ENCODE measurements around the gene UGCG.
A peak's percentile ranks its signal among the peaks of the same experiment; 100 is the strongest.
"Not testable (repeated sequence)": the region's sequence is repeated elsewhere in the genome, so short reads cannot be mapped to it uniquely, and the experiment has no call there.

UGCG gene

DNA sequence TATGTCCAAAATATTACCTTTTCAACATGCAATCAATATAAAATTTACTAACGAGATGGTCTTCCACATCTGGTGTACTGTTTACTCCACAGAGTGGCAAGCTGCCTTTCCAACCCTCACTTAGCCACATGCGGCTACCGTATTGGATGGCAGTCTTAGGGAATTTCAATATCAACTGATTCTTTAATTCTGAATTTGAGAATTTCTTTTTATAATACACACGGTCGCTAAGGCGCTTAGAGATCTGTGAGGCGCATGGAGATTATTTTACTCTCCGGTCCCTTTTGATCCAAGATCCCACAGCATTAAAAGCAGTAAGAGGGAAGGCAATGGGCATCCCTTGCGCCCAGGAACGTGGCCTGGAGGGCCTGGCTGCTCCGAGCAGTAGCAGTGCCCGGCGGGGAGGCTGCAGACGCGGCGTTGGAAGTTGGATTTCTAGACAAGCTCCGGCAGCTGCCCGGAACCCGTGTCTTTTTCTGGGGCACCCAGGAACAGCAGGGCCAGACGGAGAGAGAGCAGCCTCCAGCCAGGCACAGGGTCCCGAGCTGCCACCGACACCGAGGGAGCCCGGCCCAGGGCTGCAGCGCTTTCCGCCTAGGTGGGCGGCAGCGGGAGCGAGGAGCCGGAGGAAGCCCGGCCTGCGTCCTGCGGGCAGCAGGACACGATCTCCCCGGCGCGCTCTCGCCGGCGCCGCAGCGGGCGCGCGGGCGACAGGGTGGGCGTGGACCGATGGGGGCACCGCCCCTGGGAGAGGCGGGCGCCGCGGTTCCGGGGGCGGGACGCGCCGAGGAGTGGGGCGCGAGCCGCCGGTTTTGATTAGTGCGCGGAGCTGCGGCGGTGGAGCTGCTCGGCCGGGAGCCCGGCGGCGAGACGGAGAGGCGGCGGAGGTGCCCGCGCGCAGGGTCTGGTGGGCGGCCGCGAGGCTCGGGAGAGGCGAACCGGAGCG is at the start of gene UGCG:
UGCG (plus strand) TSS at position 819 of the 946 bp plus-strand sequence. CDS start 402 bp downstream, outside the sequence.
- DNase-seq, result peak; percentile 71 to 92 (median 83)

DNA sequence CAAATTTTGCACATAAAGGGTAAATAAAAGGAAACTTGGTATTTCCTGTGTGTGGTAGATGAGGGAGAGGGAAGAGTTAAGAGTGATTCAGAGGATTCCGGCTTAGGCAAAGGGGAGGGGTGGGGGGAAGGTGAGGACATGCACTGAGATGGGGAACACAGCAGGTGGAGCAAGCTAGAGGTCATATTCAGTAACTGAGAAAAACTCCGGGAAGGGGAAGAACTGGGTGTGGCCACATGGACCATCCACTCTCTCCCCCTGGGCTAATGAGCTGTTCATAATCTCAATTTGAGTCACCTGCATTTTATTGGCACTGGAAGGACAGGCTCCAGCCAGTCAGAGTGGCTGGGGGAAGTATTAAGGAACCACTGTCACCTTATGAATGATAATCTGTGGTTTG is 45.1 kb upstream of the UGCG start:
- DNase-seq, result no peak

DNA sequence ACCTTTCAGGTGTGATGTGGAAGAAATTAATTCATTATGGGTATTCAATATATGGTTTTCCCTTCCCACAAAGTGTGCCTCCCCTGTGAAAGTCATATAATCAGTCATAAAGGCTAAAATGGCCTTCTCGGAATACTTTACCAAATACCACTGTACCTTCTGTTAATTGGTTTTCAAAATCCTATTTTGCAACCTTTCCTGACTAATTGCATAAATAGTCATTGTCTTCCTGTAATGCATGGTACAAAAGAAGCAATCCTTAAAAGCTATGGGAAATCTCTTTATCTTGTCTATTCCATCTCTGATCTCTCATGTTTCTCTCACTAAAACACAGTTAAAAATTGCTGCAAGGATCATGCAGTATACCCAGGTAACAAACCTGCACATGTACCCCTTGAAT is 44.3 kb upstream of the UGCG start:
- no peak for DNase-seq

DNA sequence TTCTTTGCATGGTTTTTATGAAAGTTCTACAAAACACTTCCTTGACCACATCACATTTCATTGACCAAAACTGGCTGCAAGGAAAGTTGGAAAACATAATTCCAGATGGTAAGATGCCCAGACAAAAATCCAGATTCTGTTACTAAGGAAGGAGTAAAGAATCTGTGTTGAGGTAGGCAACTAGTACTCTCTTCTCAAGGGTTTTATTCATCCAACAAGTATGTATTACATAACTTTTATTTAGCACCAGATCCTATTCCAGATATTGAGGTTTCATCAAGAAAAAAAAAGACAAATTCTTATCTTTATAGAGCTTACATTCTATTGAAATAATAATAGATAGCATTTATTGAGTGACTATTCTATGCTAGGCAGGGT is 43.2 kb upstream of the UGCG start:
- no peak for DNase-seq

DNA sequence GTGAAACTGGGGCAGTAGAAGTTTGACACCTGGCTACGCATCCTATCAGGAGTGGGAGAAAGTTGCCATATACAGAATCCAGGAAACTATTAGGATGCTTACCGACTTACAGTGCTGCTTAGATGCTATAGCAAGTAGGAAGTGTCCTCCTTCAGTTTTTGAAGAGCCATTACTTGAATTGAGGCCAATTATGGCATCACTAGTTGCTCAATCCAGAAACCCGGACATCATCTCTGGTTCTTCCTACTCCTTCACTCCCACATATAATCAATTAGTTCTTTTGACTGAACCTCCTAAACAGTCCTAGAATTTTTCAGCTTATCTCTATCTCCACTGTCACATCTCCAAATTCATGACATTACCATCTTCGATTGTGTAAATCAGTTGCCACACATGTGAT is 41.8 kb upstream of the UGCG start:
- no peak for DNase-seq

DNA sequence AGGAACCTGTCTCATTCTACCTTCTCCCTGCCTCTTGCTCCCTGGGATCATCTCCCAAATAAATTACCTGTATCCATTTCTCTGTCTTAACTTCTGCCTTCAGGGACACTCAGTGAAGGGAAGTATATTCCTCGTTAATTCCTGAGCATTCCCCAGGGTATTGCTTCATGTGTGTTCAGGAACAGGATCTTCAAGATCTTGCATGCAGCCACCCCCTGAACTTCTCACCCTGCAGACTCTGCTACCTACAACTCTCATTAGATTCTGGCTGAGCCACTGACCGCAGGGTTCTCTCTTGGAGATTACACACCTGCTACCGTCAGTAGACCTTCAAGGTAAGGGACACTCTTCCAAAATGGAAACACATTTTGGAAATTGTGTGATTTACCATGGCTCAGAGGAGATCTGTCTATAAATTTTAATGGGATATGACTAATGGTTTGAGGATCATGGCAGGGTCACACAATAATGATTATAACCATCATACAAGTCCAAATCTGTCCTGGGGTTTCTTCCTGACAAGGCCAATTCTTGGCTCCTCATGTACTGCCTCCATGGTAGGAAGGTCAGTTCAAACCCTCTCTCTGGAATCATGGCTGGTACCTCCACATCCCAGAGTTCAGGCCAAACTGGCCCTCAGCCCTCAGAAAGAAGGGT is 38.9 kb upstream of the UGCG start:
- DNase-seq, result no peak

DNA sequence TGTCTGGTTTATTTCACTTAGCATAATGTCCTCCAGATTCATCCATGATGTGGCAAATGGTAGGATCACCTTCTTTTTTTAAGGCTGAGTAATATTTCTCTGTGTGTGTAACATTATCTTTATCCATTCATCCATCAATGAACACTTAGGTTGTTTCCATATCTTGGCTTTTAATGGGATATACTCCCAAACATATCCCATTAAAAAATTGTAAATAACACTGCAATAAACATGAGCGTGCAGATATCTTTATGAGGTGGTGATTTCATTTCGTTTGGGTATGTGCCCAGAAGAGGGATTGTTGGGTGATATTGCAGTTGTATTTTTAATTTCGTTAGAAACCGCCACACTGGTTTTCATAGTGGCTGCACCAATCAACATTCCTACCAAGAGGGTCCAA is 36.2 kb upstream of the UGCG start:
- DNase-seq, result no peak

DNA sequence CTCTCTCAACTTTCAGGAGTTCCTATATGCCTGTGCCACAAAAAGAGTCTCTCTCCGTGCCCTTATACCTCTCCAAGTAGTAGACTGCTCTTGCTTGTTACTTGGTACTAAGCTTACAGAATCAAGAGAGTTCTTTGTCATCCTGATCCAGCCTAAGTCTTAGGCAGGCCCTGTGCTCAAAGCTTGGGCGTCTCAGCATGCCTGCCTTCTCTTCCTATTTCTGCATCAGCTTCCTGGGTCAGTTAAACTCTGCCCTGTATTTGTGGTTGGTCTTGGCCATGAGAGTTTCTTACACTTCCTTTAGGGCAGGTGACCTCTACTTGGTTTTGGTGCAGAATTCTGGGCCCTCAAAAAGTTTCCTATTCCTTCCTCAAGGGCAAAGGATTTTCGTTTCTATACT is 33.0 kb upstream of the UGCG start:
- DNase-seq, result no peak

DNA sequence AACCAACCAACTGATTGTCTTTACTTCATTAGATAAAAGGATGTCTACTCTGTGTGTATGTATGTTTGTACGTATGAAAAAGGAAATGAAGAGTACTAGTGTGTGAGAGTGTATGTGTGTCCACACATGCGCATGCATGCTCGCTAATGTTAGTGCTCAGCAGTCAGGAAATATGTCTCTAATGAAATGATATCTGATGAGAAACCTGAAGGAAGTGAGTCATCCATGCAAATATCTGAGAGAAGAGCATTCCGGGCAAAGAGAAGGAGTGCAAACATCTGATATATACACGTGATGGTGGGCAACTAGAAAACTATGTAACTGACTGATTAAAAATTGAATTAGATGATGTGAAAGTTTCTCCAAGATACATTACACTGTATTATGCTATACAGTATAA is 29.6 kb upstream of the UGCG start:
- no peak for DNase-seq

DNA sequence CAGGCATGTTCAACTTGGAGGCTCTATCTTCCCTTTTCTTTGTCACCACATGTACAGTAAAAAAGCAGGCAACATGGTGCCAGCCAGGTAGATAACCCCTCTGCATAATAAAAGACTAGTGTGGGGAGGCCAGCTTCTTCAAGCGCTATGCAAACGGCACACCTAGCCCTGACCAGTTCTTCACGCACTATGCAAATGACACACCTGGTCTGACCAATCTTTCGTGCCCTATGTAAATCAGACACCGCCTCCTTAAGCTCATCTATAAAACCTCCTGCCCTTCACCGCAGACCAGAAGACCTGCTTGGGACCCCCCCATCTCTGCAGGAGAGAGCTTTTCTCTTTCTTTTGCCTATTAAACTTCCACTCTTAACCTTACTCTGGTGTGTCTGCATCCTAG is 28.1 kb upstream of the UGCG start:
- DNase-seq, result no peak

DNA sequence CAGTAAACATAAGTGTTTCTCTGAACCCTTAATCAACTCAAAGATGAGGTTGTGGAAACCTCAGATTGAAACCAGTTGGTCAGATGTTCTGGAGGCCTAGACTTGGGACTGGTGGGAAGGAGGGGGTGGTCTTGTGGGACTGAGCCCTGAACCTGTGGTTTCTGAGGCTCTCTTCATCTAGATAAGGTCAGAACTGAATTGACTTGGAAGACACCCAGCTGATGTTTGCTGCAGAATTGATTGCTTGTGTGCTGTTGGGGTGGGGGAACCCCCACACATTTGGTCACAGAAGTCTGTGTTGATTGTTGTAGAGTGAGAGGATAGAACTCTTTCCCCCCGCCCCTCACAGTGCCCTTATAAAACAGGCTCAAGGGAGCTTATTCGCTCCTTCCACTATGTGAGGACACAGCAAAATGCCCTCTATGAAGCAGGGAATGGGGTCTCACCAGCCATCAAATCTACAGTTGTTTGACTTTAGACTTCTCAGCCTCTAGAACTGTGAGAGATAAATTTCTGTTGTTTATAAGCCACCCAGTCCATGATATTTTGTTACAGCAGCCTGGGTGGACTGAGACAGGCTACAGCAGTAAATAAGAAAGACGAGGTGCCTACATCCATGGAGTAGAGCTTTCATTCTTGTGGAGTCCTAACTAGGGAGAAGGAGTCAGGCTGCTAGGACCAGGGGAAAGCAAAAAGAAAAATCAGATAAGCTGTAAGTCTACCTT is 25.7 kb upstream of the UGCG start:
- DNase-seq, result no peak

DNA sequence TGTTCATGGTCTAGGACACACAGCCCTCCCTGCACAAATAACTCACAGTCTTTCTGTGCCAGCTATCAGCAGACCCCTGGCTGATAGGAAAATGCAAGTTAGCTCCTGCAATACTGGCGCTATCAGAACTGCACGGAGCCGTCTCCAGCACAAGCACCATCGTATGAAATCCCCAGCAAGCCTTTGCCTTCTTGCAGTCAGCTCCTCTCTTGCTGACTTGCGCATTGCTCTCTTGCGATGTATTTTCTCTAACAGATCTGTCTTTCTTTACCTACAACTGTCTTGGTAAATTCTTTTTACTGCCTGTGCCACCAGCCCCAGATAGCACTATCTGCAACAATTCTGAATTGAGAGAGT is 25.1 kb upstream of the UGCG start:
- no peak for DNase-seq

DNA sequence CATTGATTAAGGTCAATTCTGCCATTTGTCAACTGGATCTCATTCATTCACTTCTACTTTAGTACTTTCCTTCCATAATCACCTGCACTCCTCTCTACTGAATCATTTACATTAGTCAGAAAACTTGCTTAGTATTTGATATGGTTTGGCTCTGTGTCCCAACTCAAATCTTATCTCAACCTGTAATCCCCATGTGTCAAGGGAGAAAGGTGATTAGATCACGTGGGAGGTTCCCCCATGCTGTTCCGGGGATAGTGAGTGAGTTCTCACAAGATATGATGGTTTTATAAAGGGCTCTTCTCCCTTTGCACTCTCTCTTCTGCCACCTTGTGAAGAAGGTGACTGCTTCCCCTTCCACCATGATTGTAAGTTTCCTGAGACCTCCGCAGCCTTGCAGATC is 23.7 kb upstream of the UGCG start:
- no peak for DNase-seq

DNA sequence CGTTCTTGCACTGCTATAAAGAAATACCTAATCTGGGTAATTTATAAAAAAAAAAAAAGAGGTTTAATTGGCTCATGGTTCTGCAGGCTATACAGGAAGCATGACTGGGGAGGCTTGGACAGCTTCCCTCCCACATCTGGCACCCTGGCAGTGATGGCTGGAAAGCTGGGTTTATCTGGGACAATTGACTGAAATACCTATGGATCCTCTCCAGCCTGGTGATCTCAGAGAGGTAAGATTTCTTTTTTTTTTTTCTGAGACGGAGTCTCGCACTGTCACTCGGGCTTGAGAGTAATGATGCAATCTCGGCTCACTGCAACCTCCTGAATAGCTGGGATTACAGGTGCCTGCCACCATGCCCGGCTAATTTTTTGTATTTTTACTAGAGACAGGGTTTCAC is 22.7 kb upstream of the UGCG start:
- no peak for DNase-seq

DNA sequence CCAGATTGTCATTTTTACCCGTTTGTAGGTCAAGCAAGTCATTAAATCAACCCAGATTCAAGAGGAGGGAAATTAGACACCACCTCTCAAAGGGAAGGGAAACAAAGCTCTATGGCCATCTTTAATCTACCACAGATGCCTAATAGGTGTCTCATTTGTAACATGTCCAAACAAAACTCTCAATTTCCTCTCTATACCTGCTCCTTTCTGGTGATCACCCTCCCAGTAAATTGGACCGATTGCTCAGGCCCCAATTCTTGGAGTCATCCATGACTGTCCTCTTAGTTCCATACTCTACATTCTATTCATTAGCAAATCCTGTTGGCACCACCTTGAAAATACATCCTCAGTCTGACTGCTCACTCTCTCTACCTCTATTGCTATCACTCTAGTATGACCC is 22.1 kb upstream of the UGCG start:
- no peak for DNase-seq

DNA sequence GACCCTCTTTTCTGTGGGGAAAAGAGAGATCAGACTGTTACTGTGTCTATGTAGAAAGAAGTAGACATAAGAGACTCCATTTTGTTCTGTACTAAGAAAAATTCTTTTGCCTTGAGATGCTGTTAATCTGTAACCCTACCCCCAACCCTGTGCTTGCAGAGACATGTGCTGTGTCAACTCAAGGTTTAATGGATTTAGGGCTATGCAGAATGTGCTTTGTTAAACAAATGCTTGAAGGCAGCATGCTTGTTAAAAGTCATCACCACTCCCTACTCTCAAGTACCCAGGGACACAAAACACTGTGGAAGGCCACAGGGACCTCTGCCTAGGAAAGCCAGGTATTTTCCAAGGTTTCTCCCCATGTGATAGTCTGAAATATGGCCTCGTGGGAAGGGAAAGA is 21.3 kb upstream of the UGCG start:
- not testable (repeated sequence) for DNase-seq

DNA sequence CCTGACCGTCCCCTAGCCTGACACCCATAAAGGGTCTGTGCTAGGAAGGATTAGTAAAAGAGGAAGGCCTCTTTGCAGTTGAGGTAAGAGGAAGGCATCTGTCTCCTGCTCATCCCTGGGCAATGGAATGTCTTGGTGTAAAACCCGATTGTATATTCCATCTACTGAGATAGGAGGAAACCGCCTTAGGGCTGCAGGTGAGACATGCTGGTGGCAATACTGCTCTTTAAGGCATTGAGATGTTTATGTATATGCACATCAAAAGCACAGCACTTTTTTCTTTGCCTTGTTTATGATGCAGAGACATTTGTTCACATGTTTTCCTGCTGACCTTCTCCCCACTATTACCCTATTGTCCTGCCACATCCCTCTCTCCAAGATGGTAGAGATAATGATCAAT is 20.9 kb upstream of the UGCG start:
- not testable (repeated sequence) for DNase-seq

DNA sequence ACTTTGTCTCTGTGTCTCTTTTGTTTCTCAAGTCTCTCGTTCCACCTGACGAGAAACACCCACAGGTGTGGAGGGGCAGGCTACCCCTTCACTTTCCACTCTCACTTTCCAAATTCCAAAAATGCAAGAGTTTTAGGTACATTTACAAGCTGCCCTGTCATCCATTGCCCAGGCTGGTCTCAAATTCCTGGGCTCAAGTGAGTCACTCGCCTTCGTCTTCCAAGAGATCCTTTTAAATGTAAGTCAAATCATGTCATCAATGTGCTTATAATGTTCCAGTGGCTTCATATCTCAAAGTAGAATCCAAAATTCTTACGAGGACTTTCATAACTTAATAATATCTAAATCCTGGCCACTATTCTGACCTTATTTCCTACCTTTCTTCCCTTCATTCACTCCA is 20.4 kb upstream of the UGCG start:
- no peak for DNase-seq

DNA sequence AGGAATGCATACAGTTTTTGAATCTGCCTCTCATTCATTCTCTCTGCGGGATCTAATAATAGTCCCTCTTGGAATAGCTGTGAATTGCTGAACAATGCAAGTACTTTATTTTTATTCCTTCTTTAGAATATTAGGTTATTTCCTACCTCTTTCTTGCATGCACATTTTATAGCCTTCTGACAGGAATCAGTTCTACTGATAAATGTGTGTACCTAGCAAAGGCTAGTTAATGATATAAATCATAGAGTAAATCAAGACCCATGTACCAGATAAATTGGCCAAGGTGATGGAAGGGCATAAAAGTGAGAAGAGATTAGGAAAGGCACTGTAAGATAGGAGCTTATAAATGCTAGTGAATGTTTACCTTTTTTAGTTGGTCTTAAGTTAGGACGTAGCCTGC is 19.2 kb upstream of the UGCG start:
- no peak for DNase-seq

DNA sequence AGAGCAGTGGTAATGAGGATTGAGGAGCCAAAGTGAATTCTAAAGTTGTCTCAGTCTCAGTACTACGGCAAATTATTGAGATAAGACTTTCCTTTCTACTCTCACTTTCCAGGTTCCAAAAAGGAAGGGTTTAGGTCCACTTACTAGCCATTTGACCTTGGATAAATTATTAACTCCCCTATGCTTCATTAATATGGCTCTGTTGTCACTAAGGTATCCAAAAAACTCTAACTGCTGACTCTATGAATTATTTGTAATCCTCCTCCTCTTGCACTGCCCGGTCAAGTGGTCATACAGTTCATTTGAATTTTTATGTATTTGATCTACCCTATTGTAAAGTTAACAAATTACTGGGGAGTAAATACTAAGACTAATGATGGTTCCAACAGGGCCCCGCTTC is 17.7 kb upstream of the UGCG start:
- DNase-seq, result no peak

DNA sequence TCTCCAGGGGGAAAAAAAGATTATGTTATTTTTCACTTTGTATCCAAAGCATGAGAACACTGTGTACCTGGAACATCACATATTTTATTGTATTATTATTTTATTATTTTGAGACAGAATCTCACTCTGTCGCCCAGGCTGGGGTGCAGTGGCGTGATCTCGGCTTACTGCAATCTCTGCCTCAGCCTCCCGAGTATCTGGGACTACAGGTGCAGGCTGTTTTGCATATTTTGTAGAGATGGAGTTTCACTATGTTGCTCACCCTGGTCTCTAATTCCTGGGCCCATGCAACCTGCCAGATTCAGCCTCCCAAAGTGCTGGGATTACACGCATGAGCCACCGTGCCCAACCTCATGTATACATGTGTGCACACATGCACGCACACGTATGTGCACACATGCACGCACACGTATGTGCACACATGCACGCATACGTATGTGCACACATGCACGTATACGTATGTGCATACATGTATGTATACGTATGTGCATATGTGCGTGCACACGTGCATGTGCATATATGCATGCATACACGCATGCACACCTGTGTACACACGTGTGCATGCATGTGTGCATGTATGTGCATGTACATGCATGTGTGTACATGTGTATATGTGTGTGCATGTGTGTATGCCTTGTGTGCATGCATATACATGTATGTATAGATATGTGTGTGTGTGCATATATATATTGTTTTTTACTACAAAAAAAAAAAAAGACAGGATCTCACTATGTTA is 9.5 kb upstream of the UGCG start:
- no peak for DNase-seq

DNA sequence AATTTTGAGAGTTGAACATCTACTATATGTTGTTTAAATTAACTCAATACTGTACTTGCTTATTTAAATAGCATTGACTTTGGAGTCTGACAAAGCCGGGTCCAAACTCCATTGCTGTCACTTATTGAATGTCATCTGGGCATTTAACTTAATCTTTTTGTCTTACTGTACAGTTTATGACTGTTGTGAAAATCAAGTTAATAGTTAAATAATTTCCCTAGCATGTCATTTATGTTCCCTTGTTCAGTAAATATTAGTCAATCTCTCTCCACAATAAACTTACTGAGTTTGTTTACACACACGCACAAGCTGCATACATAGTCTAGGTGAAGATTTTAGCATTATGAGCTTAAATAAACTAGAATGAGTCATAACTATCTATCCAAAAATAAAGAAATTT is 6.3 kb upstream of the UGCG start:
- no peak for DNase-seq

DNA sequence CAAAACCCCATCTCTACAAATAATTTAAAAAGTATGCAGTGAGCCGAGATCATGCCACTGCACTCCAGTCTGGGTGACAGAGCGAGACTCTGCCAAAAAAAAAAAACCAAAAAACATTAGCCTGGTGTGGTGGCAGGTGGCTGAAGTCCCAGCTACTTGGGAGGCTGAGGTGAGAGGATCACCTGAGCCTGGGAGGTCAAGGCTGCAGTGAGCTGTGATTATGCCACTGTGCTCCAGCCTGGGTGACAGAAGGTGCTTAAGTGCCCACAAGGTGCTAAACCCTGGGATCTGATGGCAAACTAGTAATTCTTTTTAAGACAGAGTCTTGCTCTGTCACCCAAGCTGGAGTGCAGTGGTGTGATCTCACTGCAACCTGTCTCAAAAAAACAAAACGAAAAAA is 5.7 kb upstream of the UGCG start:
- DNase-seq, result not testable (repeated sequence)

Measured in stimulated activated naive CD4-positive, alpha-beta T cell (primary cell).